Measurements from ENCODE around the gene MYD88. TPM values are rescaled to one million over a fixed set of nuclear protein-coding genes. Genes with fewer than 3 reads are reported as not detected.
A peak's percentile ranks its signal among the peaks of the same experiment; 100 is the strongest.

MYD88 gene
- total and polyA plus RNA-seq, 7 donors, result 2.9 to 7.0 (median 4.4) TPM

DNA sequence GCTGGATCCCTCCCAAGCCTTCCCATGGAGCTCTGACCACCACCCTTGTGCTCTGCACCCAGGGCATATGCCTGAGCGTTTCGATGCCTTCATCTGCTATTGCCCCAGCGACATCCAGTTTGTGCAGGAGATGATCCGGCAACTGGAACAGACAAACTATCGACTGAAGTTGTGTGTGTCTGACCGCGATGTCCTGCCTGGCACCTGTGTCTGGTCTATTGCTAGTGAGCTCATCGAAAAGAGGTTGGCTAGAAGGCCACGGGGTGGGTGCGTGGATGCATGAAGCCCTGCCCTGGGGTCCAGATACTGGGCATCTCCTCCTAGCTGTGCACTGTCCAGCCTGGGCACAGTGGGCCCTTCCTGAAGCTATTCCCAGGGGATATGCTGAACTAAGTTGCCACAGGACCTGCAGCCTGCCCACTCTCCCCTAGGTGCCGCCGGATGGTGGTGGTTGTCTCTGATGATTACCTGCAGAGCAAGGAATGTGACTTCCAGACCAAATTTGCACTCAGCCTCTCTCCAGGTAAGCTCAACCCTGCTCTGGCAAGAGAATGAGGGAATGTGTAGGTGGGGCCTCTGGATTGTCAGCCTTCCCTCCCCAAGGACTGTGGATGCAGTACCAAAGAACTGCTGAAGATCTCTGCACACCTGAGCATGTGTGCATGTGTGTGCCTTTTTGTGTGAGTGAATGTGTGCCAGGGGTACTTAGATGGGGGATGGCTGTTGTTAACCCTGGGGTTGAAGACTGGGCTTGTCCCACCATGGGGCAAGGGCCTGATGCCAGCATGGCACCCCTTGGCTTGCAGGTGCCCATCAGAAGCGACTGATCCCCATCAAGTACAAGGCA lies 2.1 kb downstream of the MYD88 start:
- H3K27ac ChIP-seq, result no peak overlapping the region
- peak overlapping the region; percentile 99 for H3K4me3 ChIP-seq
- WGBS, 3 donors, result 96% methylated on average over 13 of the region's 13 CpGs
- TF ChIP-seq, protein P1, sequence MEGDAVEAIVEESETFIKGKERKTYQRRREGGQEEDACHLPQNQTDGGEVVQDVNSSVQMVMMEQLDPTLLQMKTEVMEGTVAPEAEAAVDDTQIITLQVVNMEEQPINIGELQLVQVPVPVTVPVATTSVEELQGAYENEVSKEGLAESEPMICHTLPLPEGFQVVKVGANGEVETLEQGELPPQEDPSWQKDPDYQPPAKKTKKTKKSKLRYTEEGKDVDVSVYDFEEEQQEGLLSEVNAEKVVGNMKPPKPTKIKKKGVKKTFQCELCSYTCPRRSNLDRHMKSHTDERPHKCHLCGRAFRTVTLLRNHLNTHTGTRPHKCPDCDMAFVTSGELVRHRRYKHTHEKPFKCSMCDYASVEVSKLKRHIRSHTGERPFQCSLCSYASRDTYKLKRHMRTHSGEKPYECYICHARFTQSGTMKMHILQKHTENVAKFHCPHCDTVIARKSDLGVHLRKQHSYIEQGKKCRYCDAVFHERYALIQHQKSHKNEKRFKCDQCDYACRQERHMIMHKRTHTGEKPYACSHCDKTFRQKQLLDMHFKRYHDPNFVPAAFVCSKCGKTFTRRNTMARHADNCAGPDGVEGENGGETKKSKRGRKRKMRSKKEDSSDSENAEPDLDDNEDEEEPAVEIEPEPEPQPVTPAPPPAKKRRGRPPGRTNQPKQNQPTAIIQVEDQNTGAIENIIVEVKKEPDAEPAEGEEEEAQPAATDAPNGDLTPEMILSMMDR (IDR thresholded peaks at IDR 0.05), result no peak
- intact Hi-C loops (cut with DNase I), result no loop called here
- peaks cover 0 to 13% of the 10 kb centered on the region in 2 donors for H3K36me3 ChIP-seq (ENCODE audit: insufficient read depth in 1 of 2, low read depth in 1 of 2)
- DNase-seq (no peak), ATAC-seq (no peak)
- peaks cover 10% of the 10 kb centered on the region for H3K4me1 ChIP-seq
- no peaks in the 10 kb centered on the region for H3K9me3 ChIP-seq
- H3K27me3 ChIP-seq (ENCODE audit: insufficient read depth in 3 of 3, low read length in 2 of 3), result no peaks in the 10 kb centered on the region

DNA sequence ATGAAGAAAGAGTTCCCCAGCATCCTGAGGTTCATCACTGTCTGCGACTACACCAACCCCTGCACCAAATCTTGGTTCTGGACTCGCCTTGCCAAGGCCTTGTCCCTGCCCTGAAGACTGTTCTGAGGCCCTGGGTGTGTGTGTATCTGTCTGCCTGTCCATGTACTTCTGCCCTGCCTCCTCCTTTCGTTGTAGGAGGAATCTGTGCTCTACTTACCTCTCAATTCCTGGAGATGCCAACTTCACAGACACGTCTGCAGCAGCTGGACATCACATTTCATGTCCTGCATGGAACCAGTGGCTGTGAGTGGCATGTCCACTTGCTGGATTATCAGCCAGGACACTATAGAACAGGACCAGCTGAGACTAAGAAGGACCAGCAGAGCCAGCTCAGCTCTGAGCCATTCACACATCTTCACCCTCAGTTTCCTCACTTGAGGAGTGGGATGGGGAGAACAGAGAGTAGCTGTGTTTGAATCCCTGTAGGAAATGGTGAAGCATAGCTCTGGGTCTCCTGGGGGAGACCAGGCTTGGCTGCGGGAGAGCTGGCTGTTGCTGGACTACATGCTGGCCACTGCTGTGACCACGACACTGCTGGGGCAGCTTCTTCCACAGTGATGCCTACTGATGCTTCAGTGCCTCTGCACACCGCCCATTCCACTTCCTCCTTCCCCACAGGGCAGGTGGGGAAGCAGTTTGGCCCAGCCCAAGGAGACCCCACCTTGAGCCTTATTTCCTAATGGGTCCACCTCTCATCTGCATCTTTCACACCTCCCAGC lies 2.9 kb downstream of the MYD88 start:
- Histone ChIP-seq H3K27me3 (ENCODE audit: insufficient read depth in 3 of 3, low read length in 2 of 3) (no peaks in the 10 kb centered on the region), H3K4me1 (peaks cover 3% of the 10 kb centered on the region), H3K27ac (no peak overlapping the region), H3K36me3 (ENCODE audit: insufficient read depth in 1 of 2, low read depth in 1 of 2) (peaks cover 0 to 13% of the 10 kb centered on the region in 2 donors), H3K9me3 (no peaks in the 10 kb centered on the region), H3K4me3 (no peak overlapping the region)
- 85 to 90% (median 89%) methylated on average over 6 to 7 of the region's 7 CpGs for WGBS, 3 donors
- intact Hi-C loops (cut with DNase I), result no loop called here
- ATAC-seq (no peak), DNase-seq (no peak)
- TF ChIP-seq, protein P1 (IDR thresholded peaks at IDR 0.05), result no peak

DNA sequence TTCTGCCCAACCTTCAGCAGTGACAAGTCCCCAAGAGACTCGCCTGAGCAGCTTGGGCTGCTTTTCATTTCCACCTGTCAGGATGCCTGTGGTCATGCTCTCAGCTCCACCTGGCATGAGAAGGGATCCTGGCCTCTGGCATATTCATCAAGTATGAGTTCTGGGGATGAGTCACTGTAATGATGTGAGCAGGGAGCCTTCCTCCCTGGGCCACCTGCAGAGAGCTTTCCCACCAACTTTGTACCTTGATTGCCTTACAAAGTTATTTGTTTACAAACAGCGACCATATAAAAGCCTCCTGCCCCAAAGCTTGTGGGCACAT lies 3.5 kb downstream of the MYD88 start:
- Histone ChIP-seq H3K27me3 (ENCODE audit: insufficient read depth in 3 of 3, low read length in 2 of 3) (no peaks in the 10 kb centered on the region), H3K9me3 (no peaks in the 10 kb centered on the region), H3K4me3 (no peak overlapping the region), H3K36me3 (ENCODE audit: insufficient read depth in 1 of 2, low read depth in 1 of 2) (peaks cover 0 to 13% of the 10 kb centered on the region in 2 donors), H3K4me1 (peaks cover 3% of the 10 kb centered on the region), H3K27ac (no peak overlapping the region)
- DNase-seq (no peak), ATAC-seq (no peak)
- 91 to 98% (median 96%) methylated on average over 2 of the region's 2 CpGs for WGBS, 3 donors
- TF ChIP-seq, protein P1 (IDR thresholded peaks at IDR 0.05), result no peak
- intact Hi-C loops (cut with DNase I), result no loop called here

DNA sequence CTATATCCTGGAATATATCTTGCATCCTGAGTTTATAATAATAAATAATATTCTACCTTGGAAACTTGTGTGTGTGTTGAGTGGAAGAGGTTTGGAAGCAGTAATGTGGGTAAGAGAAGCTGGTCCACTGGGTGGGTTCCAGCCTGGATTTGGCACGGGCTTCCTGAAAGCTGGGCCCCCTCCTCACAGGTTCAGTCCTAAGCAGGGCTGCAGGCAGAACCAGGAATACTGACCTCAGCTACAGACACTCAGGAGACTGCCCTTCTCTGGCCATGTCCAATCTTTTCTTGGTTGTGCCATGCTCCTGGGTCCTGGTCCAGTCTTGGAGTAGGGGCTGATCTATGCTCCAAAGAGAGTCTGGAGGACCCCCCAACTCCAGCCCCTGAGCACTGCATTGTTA lies 4.5 kb downstream of the MYD88 start:
- no peak for ATAC-seq
- DNase-seq, result no peak
- H3K36me3 ChIP-seq (ENCODE audit: insufficient read depth in 1 of 2, low read depth in 1 of 2), result peaks cover 0 to 13% of the 10 kb centered on the region in 2 donors
- no peak overlapping the region for H3K27ac ChIP-seq
- TF ChIP-seq, protein P1 (IDR thresholded peaks at IDR 0.05), result no peak
- H3K9me3 ChIP-seq, result peaks cover 3% of the 10 kb centered on the region
- H3K4me3 ChIP-seq, result no peak overlapping the region
- peaks cover 3% of the 10 kb centered on the region for H3K4me1 ChIP-seq
- WGBS, 3 donors, result 75 to 81% (median 80%) methylated on average over 1 of the region's 1 CpG
- intact Hi-C loops (cut with DNase I), result no loop called here
- H3K27me3 ChIP-seq (ENCODE audit: insufficient read depth in 3 of 3, low read length in 2 of 3), result no peaks in the 10 kb centered on the region

All from psoas muscle (tissue), 8 donors.